Measurements from ENCODE around the gene TSPAN12. TPM values are rescaled to one million over a fixed set of nuclear protein-coding genes. Genes with fewer than 3 reads are reported as not detected.

The TSPAN12 gene, protein sequence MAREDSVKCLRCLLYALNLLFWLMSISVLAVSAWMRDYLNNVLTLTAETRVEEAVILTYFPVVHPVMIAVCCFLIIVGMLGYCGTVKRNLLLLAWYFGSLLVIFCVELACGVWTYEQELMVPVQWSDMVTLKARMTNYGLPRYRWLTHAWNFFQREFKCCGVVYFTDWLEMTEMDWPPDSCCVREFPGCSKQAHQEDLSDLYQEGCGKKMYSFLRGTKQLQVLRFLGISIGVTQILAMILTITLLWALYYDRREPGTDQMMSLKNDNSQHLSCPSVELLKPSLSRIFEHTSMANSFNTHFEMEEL
- total RNA-seq (2021; ENCODE audit: unreplicated experiment) (7.4 TPM), Bru-seq, nascent RNA (percentile 37 among the genes with signal in this experiment), BruChase-seq, experiment 1, labeled RNA remaining after a 6-hour chase (percentile 40 among the genes with signal in this experiment), BruChase-seq, experiment 2, labeled RNA remaining after a 2-hour chase (percentile 37 among the genes with signal in this experiment)
- polyA plus RNA-seq (2012) = 4.0 and 4.9 TPM in 2 replicates
- long read RNA-seq, transcript TSPAN12-201 (8 exons, 2,798 nt) = major isoform, 9 of 10 reads
- long read RNA-seq, partial matches to known transcripts = 0 of 10 reads
- long read RNA-seq, other reads (novel, unspliced or antisense) = 1 of 10 reads

- peak within 1 kb of the TSS; percentile 90 for H2AFZ ChIP-seq (ENCODE audit: low read depth, low read length, poor library complexity, severe bottlenecking)
- intact Hi-C loops (cut with micrococcal nuclease) = no loop called here
- ChIA-PET RAD21 (ENCODE audit: low non-redundant PET in 1 of 2, low total read pairs in 2 of 2, uncharacterized antibody in 2 of 2, unreplicated experiment in 2 of 2) (no interaction called here), POLR2A (no interaction called here), CTCF (no interaction called here)
- peak; percentile 73 for DNase-seq (ENCODE audit: low read depth, low spot score)
- H3K79me2 ChIP-seq (ENCODE audit: insufficient read depth, low read length) = no peaks in the 10 kb centered on the region
- peak within 1 kb of the TSS; percentile 92 for H3K4me2 ChIP-seq (ENCODE audit: low read length)
- peak within 1 kb of the TSS; percentile 72 for H3K27ac ChIP-seq (ENCODE audit: low read depth, low read length)
- peaks cover 0 to 18% of the 10 kb centered on the region in 2 experiments; a peak in 3 of 4 replicates for H3K4me1 ChIP-seq (ENCODE audit: control insufficient read depth in 1 of 2, insufficient read depth in 2 of 2, low read length in 2 of 2)
- H3K4me3 ChIP-seq (replicated peaks in 1 of 2; ENCODE audit: low read depth in 1 of 2, low read length in 2 of 2) = peak within 1 kb of the TSS; percentile 53 to 70
- H3K9me2 ChIP-seq (ENCODE audit: insufficient read depth) = no peaks in the 10 kb centered on the region
- no peaks in the 10 kb centered on the region for H3K36me3 ChIP-seq (ENCODE audit: control insufficient read depth in 1 of 2, insufficient read depth in 2 of 2, low read length in 2 of 2)
- no peaks in the 10 kb centered on the region for H3K27me3 ChIP-seq (ENCODE audit: insufficient read depth, low read length)
- no peaks in the 10 kb centered on the region for H4K20me1 ChIP-seq (ENCODE audit: insufficient read depth)
- BruUV-seq (replicated peaks) = no TSS peak
- ATAC-seq = peak; percentile 86
- peak within 1 kb of the TSS; percentile 54 for H3K9ac ChIP-seq (ENCODE audit: low read length)
- H3K9me3 ChIP-seq (ENCODE audit: control insufficient read depth in 1 of 2, insufficient read depth in 1 of 2, low read depth in 1 of 2, low read length in 2 of 2) = no peaks in the 10 kb centered on the region
- TF ChIP-seq EGR1 (IDR thresholded peaks at IDR 0.05; ENCODE audit: low read depth) (no peak), ZNF274 (IDR thresholded peaks at IDR 0.05; ENCODE audit: low read depth, low read length) (no peak), YY1 (IDR thresholded peaks at IDR 0.05; ENCODE audit: extremely low read depth, insufficient replicate concordance, low read depth, low read length) (no peak), CEBPB (IDR thresholded peaks at IDR 0.05; ENCODE audit: low read depth) (no peak), SP1 (IDR thresholded peaks at IDR 0.05; ENCODE audit: low read depth) (peak; percentile 19; the same call in 1 of the 2 replicates), EZH2phosphoT487 (IDR thresholded peaks at IDR 0.05; ENCODE audit: borderline replicate concordance) (no peak), POLR2A (IDR thresholded peaks at IDR 0.05; ENCODE audit: borderline replicate concordance, extremely low read depth, insufficient read depth, insufficient read length) (no peak), FOSL1 (IDR thresholded peaks at IDR 0.05; ENCODE audit: low read depth) (no peak), CBX3 (IDR thresholded peaks at IDR 0.05; ENCODE audit: low read depth) (peak; percentile 80), EZH2 (IDR thresholded peaks at IDR 0.05) (no peak), MAX (IDR thresholded peaks at IDR 0.05) (peak; percentile 76; the same call in 1 of the 2 replicates), ATF3 (IDR thresholded peaks at IDR 0.05) (no peak), POLR2AphosphoS5 (IDR thresholded peaks at IDR 0.05; ENCODE audit: low read depth, low read length) (peak; percentile 74), SIN3A (IDR thresholded peaks at IDR 0.05; ENCODE audit: low read depth) (no peak), ELF1 (IDR thresholded peaks at IDR 0.05; ENCODE audit: borderline replicate concordance, low read depth) (no peak), SRF (IDR thresholded peaks at IDR 0.05; ENCODE audit: low read depth) (no peak), JUND (IDR thresholded peaks at IDR 0.05) (no peak)
- TF ChIP-seq, protein P1, sequence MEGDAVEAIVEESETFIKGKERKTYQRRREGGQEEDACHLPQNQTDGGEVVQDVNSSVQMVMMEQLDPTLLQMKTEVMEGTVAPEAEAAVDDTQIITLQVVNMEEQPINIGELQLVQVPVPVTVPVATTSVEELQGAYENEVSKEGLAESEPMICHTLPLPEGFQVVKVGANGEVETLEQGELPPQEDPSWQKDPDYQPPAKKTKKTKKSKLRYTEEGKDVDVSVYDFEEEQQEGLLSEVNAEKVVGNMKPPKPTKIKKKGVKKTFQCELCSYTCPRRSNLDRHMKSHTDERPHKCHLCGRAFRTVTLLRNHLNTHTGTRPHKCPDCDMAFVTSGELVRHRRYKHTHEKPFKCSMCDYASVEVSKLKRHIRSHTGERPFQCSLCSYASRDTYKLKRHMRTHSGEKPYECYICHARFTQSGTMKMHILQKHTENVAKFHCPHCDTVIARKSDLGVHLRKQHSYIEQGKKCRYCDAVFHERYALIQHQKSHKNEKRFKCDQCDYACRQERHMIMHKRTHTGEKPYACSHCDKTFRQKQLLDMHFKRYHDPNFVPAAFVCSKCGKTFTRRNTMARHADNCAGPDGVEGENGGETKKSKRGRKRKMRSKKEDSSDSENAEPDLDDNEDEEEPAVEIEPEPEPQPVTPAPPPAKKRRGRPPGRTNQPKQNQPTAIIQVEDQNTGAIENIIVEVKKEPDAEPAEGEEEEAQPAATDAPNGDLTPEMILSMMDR (IDR thresholded peaks at IDR 0.05 in 2 of 3, conservative IDR thresholded peaks at IDR 0.05 in 1 of 3; ENCODE audit: borderline replicate concordance in 1 of 3, insufficient read depth in 1 of 3, low read depth in 2 of 3, low read length in 2 of 3) = peak; percentile 21 to 62 (median 53); a peak in 5 of 6 replicates
- TF ChIP-seq, protein P2, sequence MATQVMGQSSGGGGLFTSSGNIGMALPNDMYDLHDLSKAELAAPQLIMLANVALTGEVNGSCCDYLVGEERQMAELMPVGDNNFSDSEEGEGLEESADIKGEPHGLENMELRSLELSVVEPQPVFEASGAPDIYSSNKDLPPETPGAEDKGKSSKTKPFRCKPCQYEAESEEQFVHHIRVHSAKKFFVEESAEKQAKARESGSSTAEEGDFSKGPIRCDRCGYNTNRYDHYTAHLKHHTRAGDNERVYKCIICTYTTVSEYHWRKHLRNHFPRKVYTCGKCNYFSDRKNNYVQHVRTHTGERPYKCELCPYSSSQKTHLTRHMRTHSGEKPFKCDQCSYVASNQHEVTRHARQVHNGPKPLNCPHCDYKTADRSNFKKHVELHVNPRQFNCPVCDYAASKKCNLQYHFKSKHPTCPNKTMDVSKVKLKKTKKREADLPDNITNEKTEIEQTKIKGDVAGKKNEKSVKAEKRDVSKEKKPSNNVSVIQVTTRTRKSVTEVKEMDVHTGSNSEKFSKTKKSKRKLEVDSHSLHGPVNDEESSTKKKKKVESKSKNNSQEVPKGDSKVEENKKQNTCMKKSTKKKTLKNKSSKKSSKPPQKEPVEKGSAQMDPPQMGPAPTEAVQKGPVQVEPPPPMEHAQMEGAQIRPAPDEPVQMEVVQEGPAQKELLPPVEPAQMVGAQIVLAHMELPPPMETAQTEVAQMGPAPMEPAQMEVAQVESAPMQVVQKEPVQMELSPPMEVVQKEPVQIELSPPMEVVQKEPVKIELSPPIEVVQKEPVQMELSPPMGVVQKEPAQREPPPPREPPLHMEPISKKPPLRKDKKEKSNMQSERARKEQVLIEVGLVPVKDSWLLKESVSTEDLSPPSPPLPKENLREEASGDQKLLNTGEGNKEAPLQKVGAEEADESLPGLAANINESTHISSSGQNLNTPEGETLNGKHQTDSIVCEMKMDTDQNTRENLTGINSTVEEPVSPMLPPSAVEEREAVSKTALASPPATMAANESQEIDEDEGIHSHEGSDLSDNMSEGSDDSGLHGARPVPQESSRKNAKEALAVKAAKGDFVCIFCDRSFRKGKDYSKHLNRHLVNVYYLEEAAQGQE (IDR thresholded peaks at IDR 0.05; ENCODE audit: low read depth) = no peak
These were observed at the start of gene TSPAN12 for GRCh38 chr7:120857588-120858573. Gene TSPAN12 (minus strand): TSS chr7:120858144. CDS start chr7:120856763, 1,381 bp downstream.
